CD4-positive, alpha-beta T cell (primary cell): ENCODE measurements around the gene TGM3. TPM values are rescaled to one million over a fixed set of nuclear protein-coding genes. Genes with fewer than 3 reads are reported as not detected.

ENCODE experiments used
- ATAC-seq: fragments of 200-7000 bp; cut with Tn5 transposase; one replicate; pipeline ENCODE4 v1.10.0; 2022; ENCODE audit warnings: mild to moderate bottlenecking; ENCODE audit not compliant: poor library complexity
- CTCF ChIA-PET: fragments of 350-600 bp; sonication (Branson Sonifier 250); formaldehyde crosslinking; loops from one replicate; lab custom pipeline; 2021; ENCODE audit warnings: antibody characterized with exemption, inconsistent platforms; lab: Charles Lee
- POLR2A ChIA-PET: fragments of 350-600 bp; sonication (Branson Sonifier 250); formaldehyde crosslinking; loops from one replicate; lab custom pipeline; 2021; ENCODE audit warnings: antibody characterized with exemption, inconsistent platforms; lab: Charles Lee
- DNase-seq, 14 experiments: peaks; one replicate each; pipeline ENCODE4 v3.0.0-alpha.2; 2013 to 2020; ENCODE audit warnings: mixed read lengths in 2 of 14
- H3K27ac ChIP-seq, 2 donors: one replicate each; pipeline versions ENCODE4 v1.5.1 to v1.7.0; 2013; ENCODE audit warnings: low read length in 2 of 2, low read depth in 1 of 2, mild to moderate bottlenecking in 1 of 2
- H3K27me3 ChIP-seq, 2 experiments: 1 replicate in 1 of 2; 2 replicates in 1 of 2; pipeline versions ENCODE4 v1.6.1 to v1.7.0; 2013; ENCODE audit warnings: low read length in 2 of 2, control low read depth in 1 of 2, mild to moderate bottlenecking in 1 of 2, moderate library complexity in 1 of 2; ENCODE audit not compliant: insufficient read depth in 2 of 2, control insufficient read depth in 1 of 2
- H3K36me3 ChIP-seq: one replicate; pipeline ENCODE4 v1.6.1; 2013; ENCODE audit warnings: low read length, control low read depth; ENCODE audit not compliant: insufficient read depth
- H3K4me1 ChIP-seq: one replicate; pipeline ENCODE4 v1.6.1; 2013; ENCODE audit warnings: low read length, control low read depth; ENCODE audit not compliant: insufficient read depth
- H3K4me3 ChIP-seq: one replicate; pipeline ENCODE4 v1.5.1; 2013; ENCODE audit warnings: mild to moderate bottlenecking, low read length, moderate library complexity
- H3K9me3 ChIP-seq, 2 experiments: 1 replicate in 1 of 2; 2 replicates in 1 of 2; pipeline versions ENCODE4 v1.6.1 to v1.7.0; 2013; ENCODE audit warnings: low read length in 2 of 2, mild to moderate bottlenecking in 2 of 2, control low read depth in 1 of 2, moderate library complexity in 1 of 2; ENCODE audit not compliant: control insufficient read depth in 1 of 2, insufficient read depth in 1 of 2
- H3K27ac Mint-ChIP-seq: one replicate; pipeline ENCODE4 v1.8.0; 2020; ENCODE audit warnings: mixed read lengths
- H3K27me3 Mint-ChIP-seq: one replicate; pipeline ENCODE4 v1.8.0; 2021; ENCODE audit warnings: mixed read lengths
- H3K36me3 Mint-ChIP-seq: one replicate; pipeline ENCODE4 v1.8.0; 2021; ENCODE audit warnings: low read depth, mixed read lengths
- H3K4me1 Mint-ChIP-seq: one replicate; pipeline ENCODE4 v1.8.0; 2021; ENCODE audit warnings: low read depth, mixed read lengths
- H3K4me3 Mint-ChIP-seq: one replicate; pipeline ENCODE4 v1.8.0; 2020; ENCODE audit warnings: mild to moderate bottlenecking, mixed read lengths
- H3K9me3 Mint-ChIP-seq: one replicate; pipeline ENCODE4 v1.8.0; 2020; ENCODE audit warnings: mixed read lengths
- intact Hi-C, 2 experiments: fragments of 100-400 bp; cut with DNase I in 1 of 2; cut with micrococcal nuclease in 1 of 2; formaldehyde crosslinking; loops; one replicate each; pipeline versions ENCODE4 v1.15.1 to v1.9.0; 2023 to 2025; cut with DNase I, micrococcal nuclease
- total RNA-seq, 174 experiments: library from RNA in 2 of 174; stranded (reverse) in 2 of 174; gene quantifications; one replicate each; pipeline ENCODE4 v1.2.3 and lab custom pipeline; 2021 to 2026
- TF ChIP-seq, protein P1 (sequence below): fragments of 200-600 bp; IDR thresholded peaks from one replicate; pipeline ENCODE4 v1.8.0; 2022; ENCODE audit warnings: antibody characterized with exemption, mild to moderate bottlenecking

Gene TGM3
- total RNA-seq, 2 experiments from 2014 or later, result not detected

DNA sequence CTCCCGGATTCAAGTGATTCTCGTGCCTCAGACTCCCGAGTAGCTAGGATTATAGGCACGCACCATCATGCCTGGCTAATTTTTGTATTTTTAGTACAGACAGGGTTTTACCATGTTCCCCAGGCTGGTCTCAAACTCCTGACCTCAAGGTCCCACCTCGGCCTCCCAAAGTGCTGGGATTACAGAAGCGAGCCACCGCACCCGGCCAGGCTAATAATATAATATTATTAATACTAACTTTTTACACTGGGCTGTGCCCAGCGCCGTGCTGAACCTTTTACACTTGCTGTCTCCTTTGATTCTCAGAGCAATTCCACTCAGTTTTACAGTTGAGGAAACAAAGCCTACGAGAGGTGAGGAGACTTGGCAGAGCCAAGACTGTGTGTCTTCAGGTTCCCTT is 2.3 kb upstream of the TGM3 start:
- CTCF ChIA-PET, result interaction anchor here (0.7 to 0.8 kb wide), 2 partner anchors 9 to 13 kb away, joined by 3 read pairs; no protein-coding TSS in a partner anchor
- Mint-ChIP-seq H3K9me3 (no peaks in the 10 kb centered on the region), H3K36me3 (no peaks in the 10 kb centered on the region), H3K4me1 (no peaks in the 10 kb centered on the region), H3K27me3 (peaks cover 32% of the 10 kb centered on the region), H3K4me3 (no peak overlapping the region), H3K27ac (no peak overlapping the region)
- no peak overlapping the region for H3K4me3 ChIP-seq
- TF ChIP-seq, protein P1, sequence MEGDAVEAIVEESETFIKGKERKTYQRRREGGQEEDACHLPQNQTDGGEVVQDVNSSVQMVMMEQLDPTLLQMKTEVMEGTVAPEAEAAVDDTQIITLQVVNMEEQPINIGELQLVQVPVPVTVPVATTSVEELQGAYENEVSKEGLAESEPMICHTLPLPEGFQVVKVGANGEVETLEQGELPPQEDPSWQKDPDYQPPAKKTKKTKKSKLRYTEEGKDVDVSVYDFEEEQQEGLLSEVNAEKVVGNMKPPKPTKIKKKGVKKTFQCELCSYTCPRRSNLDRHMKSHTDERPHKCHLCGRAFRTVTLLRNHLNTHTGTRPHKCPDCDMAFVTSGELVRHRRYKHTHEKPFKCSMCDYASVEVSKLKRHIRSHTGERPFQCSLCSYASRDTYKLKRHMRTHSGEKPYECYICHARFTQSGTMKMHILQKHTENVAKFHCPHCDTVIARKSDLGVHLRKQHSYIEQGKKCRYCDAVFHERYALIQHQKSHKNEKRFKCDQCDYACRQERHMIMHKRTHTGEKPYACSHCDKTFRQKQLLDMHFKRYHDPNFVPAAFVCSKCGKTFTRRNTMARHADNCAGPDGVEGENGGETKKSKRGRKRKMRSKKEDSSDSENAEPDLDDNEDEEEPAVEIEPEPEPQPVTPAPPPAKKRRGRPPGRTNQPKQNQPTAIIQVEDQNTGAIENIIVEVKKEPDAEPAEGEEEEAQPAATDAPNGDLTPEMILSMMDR, result no peak
- no peaks in the 10 kb centered on the region for H3K36me3 ChIP-seq
- H3K27ac ChIP-seq, result no peak overlapping the region
- DNase-seq (no peak), ATAC-seq (no peak)
- H3K4me1 ChIP-seq, result no peaks in the 10 kb centered on the region
- POLR2A ChIA-PET, result no interaction called here
- H3K9me3 ChIP-seq, result no peaks in the 10 kb centered on the region
- intact Hi-C loops, result no loop called here
- peaks cover 6% of the 10 kb centered on the region in 2 experiments for H3K27me3 ChIP-seq

DNA sequence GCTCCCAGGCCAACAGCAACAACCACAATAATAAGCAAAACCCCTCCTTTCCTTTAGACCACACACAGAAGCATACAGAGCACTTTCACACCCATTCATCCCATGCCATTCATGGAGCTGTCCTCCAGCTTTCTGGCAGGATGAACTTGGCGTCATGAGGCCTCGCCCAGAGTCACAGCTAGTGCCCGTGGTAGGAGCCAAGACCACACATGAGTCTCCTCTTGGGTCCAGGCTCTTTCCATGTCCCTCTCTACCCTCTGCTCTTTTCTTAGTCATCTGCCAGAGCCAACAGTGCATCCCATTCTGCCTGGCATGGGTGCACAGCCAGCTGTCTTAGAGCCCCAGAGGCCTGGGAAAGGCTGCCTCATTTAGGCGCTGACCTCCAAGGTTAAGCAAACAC is 1.8 kb upstream of the TGM3 start:
- Histone ChIP-seq H3K27me3 (peaks cover 6% of the 10 kb centered on the region in 2 experiments), H3K4me3 (no peak overlapping the region), H3K9me3 (no peaks in the 10 kb centered on the region), H3K4me1 (no peaks in the 10 kb centered on the region), H3K27ac (no peak overlapping the region), H3K36me3 (no peaks in the 10 kb centered on the region)
- Mint-ChIP-seq H3K4me1 (no peaks in the 10 kb centered on the region), H3K27me3 (peaks cover 28% of the 10 kb centered on the region), H3K27ac (no peak overlapping the region), H3K4me3 (no peak overlapping the region), H3K9me3 (no peaks in the 10 kb centered on the region), H3K36me3 (no peaks in the 10 kb centered on the region)
- TF ChIP-seq, protein P1, result no peak
- CTCF ChIA-PET, result interaction anchor here (0.7 to 0.8 kb wide), 2 partner anchors 10 to 12 kb away, joined by 3 read pairs; no protein-coding TSS in a partner anchor
- DNase-seq, result no peak
- POLR2A ChIA-PET, result no interaction called here
- ATAC-seq, result no peak
- intact Hi-C loops, result no loop called here

DNA sequence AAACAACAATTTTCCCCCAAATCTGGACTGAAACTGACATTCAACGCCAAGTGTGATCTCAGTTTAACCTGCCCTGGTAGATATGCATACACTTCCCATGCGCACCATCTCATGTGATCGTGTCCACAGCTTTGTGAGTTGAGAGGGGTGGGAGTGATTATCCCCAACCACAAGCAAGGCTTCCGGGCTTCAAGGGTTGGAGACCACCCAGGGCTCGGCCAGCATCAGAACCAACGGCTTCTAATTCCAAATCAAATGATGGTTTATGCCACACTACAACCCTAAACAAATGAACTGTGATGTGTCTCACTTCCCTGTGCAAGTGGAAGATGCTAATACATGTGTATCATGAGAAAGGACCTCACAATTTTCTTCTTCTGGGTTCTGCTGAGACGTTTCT is 515 bp upstream of the TGM3 start:
- POLR2A ChIA-PET, result no interaction called here
- Mint-ChIP-seq H3K9me3 (no peaks in the 10 kb centered on the region), H3K4me1 (no peaks in the 10 kb centered on the region), H3K4me3 (no peak overlapping the region), H3K27me3 (peaks cover 22% of the 10 kb centered on the region), H3K27ac (no peak overlapping the region), H3K36me3 (no peaks in the 10 kb centered on the region)
- ATAC-seq (no peak), DNase-seq (no peak)
- CTCF ChIA-PET, result no interaction called here
- TF ChIP-seq, protein P1, result no peak
- intact Hi-C loops, result no loop called here
- Histone ChIP-seq H3K27me3 (peaks cover under 1 to 2% of the 10 kb centered on the region in 2 experiments), H3K27ac (no peak overlapping the region), H3K4me3 (no peak overlapping the region), H3K9me3 (no peaks in the 10 kb centered on the region), H3K4me1 (no peaks in the 10 kb centered on the region), H3K36me3 (no peaks in the 10 kb centered on the region)
